ENCODE results near the gene CCDC9B.

CCDC9B gene

GRCh38 chr15:40331026-40331425 is 9.7 kb downstream of the CCDC9B start:
- TF ChIP-seq CTCF (conservative IDR thresholded peaks at IDR 0.05; ENCODE audit: control insufficient read depth, insufficient read depth, low read depth, low read length) = no peak
- no peak overlapping the region for H3K4me3 ChIP-seq (ENCODE audit: control insufficient read depth, low read depth, low read length)
- no peak for DNase-seq (ENCODE audit: low read depth)

GRCh38 chr15:40330368-40330836 is 10.3 kb downstream of the CCDC9B start:
- no peak overlapping the region for H3K4me3 ChIP-seq (ENCODE audit: control insufficient read depth, low read depth, low read length)
- no peak for DNase-seq (ENCODE audit: low read depth)
- no peak for TF ChIP-seq CTCF (conservative IDR thresholded peaks at IDR 0.05; ENCODE audit: control insufficient read depth, insufficient read depth, low read depth, low read length)

- no peak for TF ChIP-seq CTCF (conservative IDR thresholded peaks at IDR 0.05; ENCODE audit: control insufficient read depth, insufficient read depth, low read depth, low read length)
- no peak for DNase-seq (ENCODE audit: low read depth)
- H3K4me3 ChIP-seq (ENCODE audit: control insufficient read depth, low read depth, low read length) = no peak overlapping the region
Observed at GRCh38 chr15:40329804-40330203, 10.9 kb downstream of the CCDC9B start.

- H3K4me3 ChIP-seq (ENCODE audit: control insufficient read depth, low read depth, low read length) = no peak overlapping the region
- TF ChIP-seq CTCF (conservative IDR thresholded peaks at IDR 0.05; ENCODE audit: control insufficient read depth, insufficient read depth, low read depth, low read length) = no peak
- no peak for DNase-seq (ENCODE audit: low read depth)
Observed at GRCh38 chr15:40328751-40329150, 12.0 kb downstream of the CCDC9B start.

GRCh38 chr15:40328176-40328575 is 12.6 kb downstream of the CCDC9B start:
- no peak for TF ChIP-seq CTCF (conservative IDR thresholded peaks at IDR 0.05; ENCODE audit: control insufficient read depth, insufficient read depth, low read depth, low read length)
- no peak overlapping the region for H3K4me3 ChIP-seq (ENCODE audit: control insufficient read depth, low read depth, low read length)
- no peak for DNase-seq (ENCODE audit: low read depth)

- TF ChIP-seq CTCF (conservative IDR thresholded peaks at IDR 0.05; ENCODE audit: control insufficient read depth, insufficient read depth, low read depth, low read length) = no peak
- DNase-seq (ENCODE audit: low read depth) = no peak
Observed at GRCh38 chr15:40327457-40327856, 13.3 kb downstream of the CCDC9B start.

GRCh38 chr15:40325700-40326099 is 15.0 kb downstream of the CCDC9B start:
- no peak for DNase-seq (ENCODE audit: low read depth)
- TF ChIP-seq CTCF (conservative IDR thresholded peaks at IDR 0.05; ENCODE audit: control insufficient read depth, insufficient read depth, low read depth, low read length) = no peak
- H3K4me3 ChIP-seq (ENCODE audit: control insufficient read depth, low read depth, low read length) = no peak overlapping the region

More at GRCh38 chr15:40327457-40327856, 13.3 kb downstream of the CCDC9B start:
- H3K4me3 ChIP-seq (ENCODE audit: control insufficient read depth, low read depth, low read length) = no peak overlapping the region

All from fibroblast of mammary gland (primary cell).